ENCODE results near the gene FRMD1.

GRCh38 chr6:168063431-168063830 is 15.6 kb downstream of the FRMD1 start:
- no peak for TF ChIP-seq CTCF (IDR thresholded peaks at IDR 0.05)
- TF ChIP-seq POLR2A (IDR thresholded peaks at IDR 0.05), result no peak
